GM13977 (cell line): Measurements from ENCODE around the gene FAM131A.
A peak's percentile ranks its signal among the peaks of the same experiment; 100 is the strongest.

Experiments used
- DNase-seq: peaks from one replicate; pipeline ENCODE4 v3.0.0; 2012; ENCODE audit warnings: low spot score
- in situ Hi-C: fragments of 300-500 bp; cut with MboI; formaldehyde crosslinking; loops from one replicate; pipeline ENCODE4 v1.12.0; 2022; ENCODE audit warnings: low sequenced_read_pairs, low pct_unique_long_range_greater_than_20kb, mixed read lengths, inconsistent platforms; ENCODE audit not compliant: unreplicated experiment
- TF ChIP-seq, protein P1 (sequence below): IDR thresholded peaks from 2 replicates; pipeline ENCODE4 v1.5.1; 2012; ENCODE audit warnings: mild to moderate bottlenecking, control low read depth; ENCODE audit not compliant: insufficient read depth; ENCODE audit errors: extremely low read depth, missing control alignments

FAM131A gene

DNA sequence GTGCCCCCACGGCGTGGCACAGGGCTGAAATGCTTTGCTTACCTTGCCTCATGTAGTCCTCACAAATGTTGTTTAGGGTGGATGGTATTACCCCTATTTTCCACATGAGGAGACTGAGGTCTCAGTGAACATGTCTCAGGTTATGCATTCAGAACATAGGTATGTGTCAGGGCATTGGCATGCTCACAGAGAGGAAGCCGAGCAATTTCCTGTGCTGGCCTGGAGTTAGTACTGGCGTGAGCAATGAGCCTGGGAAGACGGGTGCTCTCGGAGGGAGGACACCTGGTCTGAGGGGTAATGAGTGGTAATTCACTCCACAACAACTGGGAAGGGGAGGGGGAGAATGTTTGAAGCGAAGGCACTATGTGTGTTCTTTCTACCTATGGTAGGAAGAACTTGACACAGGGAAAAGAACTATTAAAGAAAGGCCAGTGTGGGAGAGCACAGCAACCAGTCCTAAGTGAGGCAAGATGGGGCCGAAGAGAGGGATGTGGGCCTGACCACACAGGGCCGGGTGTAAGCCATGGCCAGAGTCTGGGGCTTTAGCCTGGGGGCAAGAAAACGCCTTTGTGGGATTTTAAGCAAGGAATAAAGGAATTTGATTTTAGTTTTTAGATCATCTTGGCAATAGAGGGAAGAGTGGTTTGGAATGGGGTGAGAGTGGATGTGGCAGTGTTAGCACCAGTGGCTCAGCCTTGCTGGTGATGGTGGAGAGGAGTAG, 4.9 kb upstream of the FAM131A start:
- no peak for DNase-seq
- in situ Hi-C loops, result no loop called here
- TF ChIP-seq, protein P1, sequence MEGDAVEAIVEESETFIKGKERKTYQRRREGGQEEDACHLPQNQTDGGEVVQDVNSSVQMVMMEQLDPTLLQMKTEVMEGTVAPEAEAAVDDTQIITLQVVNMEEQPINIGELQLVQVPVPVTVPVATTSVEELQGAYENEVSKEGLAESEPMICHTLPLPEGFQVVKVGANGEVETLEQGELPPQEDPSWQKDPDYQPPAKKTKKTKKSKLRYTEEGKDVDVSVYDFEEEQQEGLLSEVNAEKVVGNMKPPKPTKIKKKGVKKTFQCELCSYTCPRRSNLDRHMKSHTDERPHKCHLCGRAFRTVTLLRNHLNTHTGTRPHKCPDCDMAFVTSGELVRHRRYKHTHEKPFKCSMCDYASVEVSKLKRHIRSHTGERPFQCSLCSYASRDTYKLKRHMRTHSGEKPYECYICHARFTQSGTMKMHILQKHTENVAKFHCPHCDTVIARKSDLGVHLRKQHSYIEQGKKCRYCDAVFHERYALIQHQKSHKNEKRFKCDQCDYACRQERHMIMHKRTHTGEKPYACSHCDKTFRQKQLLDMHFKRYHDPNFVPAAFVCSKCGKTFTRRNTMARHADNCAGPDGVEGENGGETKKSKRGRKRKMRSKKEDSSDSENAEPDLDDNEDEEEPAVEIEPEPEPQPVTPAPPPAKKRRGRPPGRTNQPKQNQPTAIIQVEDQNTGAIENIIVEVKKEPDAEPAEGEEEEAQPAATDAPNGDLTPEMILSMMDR, result no peak

DNA sequence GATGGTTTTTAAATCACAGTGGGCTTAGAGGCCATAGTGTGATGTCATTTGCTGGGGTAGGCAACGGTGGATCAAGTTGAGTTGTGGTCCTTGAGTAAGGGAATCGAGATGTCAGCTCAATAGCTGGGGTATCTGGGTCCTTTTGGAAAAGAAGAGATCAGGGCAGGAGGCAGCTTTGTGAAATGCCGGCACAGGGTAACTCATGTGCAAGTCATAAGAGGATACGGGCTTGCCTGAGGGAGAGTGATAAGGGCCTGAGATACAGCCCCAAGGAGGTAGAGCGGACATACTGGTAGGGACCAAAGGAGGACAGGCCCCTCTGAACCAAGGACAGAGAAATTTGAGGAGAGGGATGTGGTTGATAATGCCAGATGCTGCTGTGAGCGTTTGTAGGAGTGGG, 4.2 kb upstream of the FAM131A start:
- no peak for DNase-seq
- TF ChIP-seq, protein P1, result no peak

DNA sequence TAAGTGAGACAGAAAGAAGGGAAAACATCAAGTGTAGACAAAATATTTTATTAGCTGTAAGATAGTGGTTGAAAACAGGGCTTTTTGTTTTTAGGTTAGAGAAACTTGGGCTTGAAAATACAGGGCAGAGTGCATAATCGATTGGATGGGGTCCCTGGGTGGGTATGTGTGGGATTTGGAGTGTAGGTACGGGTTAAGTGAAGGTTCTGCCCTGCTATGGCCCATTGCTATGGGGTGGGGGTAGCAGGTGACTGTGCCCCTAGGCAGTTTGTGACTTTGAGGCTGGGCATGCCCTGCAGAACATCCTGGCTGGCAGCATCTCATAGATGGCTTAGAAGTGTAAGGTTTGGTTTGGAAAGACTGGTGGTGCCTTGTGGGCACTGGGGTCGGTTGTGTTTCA, 3.7 kb upstream of the FAM131A start:
- no peak for DNase-seq
- in situ Hi-C loops, result no loop called here

More for the DNA sequence above, 4.2 kb upstream of the FAM131A start:
- in situ Hi-C loops, result no loop called here

DNA sequence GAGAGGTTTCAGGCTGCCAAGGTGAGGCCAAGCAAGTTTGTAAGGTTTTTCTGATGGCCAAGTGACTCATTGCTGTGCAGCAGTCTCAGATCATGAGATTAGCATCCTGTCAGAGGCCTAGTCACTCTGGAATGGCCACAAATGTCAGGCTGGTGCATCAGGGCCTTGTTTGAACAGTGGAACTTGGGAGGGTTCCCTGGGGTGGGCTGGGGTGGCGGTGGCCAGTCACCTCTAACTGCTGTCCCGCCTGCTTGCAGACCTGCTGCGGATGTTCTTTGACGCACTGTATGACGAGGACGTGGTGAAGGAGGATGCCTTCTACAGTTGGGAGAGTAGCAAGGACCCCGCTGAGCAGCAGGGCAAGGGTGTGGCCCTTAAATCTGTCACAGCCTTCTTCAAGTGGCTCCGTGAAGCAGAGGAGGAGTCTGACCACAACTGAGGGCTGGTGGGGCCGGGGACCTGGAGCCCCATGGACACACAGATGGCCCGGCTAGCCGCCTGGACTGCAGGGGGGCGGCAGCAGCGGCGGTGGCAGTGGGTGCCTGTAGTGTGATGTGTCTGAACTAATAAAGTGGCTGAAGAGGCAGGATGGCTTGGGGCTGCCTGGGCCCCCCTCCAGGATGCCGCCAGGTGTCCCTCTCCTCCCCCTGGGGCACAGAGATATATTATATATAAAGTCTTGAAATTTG, 2.8 kb upstream of the FAM131A start:
- TF ChIP-seq, protein P1, result no peak
- in situ Hi-C loops, result no loop called here

More for the DNA sequence above, 3.7 kb upstream of the FAM131A start:
- TF ChIP-seq, protein P1, result no peak

DNA sequence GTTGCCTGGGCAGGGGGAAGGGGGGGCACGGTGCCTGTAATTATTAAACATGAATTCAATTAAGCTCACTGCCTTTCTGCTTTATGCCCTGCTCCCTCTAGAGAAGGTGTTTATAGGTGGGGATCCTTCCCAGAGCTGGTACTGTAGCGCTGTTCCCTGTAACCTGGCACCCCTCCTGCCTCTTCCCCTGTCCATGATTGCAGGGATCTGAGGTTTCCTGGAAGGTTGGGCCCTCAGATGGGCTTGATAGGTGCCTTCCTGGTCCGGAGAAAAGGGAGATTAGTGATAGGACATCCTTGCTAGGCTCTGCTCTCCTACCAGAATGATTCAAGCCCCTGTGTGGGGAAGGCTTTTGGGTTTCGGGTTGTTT, 2.1 kb upstream of the FAM131A start:
- DNase-seq, result no peak
- in situ Hi-C loops, result no loop called here
- TF ChIP-seq, protein P1, result no peak

More for the DNA sequence above, 2.8 kb upstream of the FAM131A start:
- DNase-seq, result no peak

DNA sequence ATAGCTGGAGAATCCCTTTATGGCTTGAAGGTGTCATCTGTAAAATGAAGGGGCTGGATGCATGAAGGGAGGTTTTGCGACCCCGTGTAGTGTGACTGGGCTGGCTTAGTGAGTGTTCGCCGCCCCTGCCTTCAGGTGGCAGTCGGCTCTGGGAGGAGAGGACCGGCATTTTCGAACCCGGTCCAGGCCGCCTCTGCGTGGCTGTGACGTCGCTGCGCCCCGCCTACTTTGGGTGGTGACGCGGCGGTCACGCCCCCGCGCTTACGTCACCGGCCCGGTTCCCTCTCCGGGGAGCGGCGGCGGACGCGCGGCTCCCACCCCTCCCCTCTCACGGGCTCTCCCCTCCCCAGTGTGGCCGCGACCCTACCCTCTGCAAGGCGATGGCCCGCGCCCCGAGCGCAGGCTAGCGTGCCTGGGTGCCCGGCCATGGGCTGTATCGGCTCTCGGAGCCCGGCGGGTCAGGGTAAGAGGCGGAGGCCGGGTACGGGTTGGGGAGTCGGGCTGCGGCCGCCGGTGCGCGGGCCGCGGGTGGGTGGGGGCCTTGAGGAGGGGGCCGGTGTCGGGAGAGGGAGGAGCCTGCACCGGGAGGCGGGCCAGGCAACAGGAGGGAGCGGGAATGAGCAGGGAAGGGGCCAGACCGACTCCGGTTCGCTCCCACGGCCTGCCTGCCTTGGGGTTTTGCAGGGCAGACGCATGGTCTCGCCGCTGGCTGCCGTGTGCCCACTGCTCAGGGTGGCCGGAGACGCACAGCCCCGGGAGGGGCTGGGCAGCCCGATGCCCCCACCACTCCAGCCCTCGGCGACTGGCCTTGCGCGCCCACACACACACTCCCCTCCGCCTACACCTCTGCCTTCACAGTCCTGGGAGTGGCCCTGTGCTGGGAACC, 1.5 kb upstream of the FAM131A start:
- TF ChIP-seq, protein P1, result no peak
- in situ Hi-C loops, result no loop called here
- DNase-seq, result peak; percentile 95
